NOMO-1 treated with DMSO at 0.1 percent for 48 hours (cell line): Measurements from ENCODE around the gene NFATC2.
A peak's percentile ranks its signal among the peaks of the same experiment; 100 is the strongest.
"Not testable (repeated sequence)": the region's sequence is repeated elsewhere in the genome, so short reads cannot be mapped to it uniquely, and the experiment has no call there.

ENCODE experiments used
- DNase-seq: peaks from one replicate; lab custom pipeline; 2025; ENCODE audit not compliant: unreplicated experiment; lab: John Stamatoyannopoulos, UW

Gene NFATC2

DNA sequence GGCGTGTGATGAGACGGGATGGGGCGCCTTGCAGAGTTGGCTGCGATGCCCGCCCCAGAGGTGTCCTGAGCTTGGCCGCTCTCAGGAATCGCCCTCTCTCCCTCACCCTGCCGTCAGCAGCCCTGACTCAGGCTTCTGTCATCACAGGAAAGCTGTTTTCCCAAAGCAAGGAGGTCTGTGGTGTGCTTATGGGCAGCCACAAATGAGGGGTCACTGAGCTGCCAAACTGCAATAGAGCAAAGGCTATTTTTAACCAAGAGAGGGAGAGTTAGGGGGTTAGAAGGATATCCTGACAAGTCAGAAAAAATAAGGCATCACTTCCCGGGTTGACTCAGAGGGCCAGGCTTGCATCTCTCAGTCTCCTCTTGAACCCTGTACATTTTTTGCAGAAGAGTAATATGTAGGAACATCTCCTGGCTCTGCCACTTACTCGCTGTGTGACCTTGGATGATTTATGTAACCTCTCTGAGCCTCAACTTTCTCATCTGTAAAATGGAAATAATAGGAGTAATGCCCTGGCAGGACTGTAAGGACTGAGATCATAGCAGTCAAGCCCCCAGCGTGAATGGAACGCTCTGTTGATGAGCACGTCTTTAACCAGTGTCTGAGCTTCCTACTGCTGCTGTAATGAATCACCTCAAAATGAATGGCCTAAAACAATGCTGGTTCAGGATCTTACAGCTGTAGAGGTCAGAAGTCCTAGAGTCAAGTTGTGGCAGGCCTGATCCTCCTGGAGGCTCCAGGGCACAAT is 181.9 kb downstream of the NFATC2 start:
- no peak for DNase-seq

- DNase-seq: no peak
Observed at GRCh38 chr20:51359947-51360346, 182.6 kb downstream of the NFATC2 start.

GRCh38 chr20:51359401-51359800 is 183.1 kb downstream of the NFATC2 start:
- DNase-seq: no peak

- DNase-seq: no peak
Observed at GRCh38 chr20:51358032-51358724, 184.3 kb downstream of the NFATC2 start.

DNA sequence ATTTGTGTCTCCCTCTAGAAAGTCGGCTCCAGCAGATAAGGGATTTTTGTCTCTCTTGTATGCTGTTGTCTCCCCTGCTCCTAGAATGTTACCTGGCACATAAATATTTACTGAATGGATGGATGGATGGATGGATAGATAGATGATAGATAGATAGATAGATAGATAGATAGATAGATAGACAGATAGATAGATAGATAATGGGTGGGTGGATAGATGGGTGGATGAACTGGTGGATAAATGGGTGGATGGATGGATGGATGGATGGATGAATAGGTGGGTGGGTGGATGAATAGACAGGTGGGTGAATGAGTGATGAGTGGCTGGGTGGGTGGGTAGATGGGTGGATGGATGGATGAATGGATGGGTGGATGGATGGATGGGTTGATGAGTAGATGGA is 185.0 kb downstream of the NFATC2 start:
- no peak for DNase-seq

- DNase-seq: no peak
Observed at GRCh38 chr20:51356871-51357270, 185.6 kb downstream of the NFATC2 start.

- DNase-seq: no peak
Observed at GRCh38 chr20:51354769-51355319, 187.7 kb downstream of the NFATC2 start.

DNA sequence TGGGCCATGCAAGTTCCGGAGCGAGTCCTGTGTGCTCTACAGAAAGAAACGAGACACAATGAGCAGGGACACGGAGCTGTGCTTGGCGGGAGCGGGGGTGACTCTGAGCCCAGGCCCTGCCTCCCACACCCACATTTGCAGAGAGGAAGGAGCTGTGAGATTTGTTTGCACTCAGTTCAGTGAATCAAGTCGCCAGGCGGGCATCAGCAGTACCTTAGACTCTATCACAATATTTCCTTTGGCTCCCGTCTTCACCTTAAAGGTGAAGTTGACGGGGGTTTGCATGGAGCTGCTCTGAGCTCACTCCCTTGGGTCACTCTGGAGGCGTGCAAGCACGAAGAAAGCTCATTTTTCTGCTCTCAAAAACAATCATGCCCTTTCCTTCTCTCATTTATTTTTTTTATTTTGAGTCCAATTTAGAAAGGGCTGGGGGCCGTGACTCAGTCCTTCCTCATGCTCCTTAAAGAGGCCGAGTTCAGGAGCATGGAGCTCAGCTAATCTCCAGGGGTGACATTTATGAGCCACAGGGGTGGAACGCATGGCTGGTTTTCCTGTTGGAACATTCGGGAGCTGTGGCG is 188.2 kb downstream of the NFATC2 start:
- no peak for DNase-seq

DNA sequence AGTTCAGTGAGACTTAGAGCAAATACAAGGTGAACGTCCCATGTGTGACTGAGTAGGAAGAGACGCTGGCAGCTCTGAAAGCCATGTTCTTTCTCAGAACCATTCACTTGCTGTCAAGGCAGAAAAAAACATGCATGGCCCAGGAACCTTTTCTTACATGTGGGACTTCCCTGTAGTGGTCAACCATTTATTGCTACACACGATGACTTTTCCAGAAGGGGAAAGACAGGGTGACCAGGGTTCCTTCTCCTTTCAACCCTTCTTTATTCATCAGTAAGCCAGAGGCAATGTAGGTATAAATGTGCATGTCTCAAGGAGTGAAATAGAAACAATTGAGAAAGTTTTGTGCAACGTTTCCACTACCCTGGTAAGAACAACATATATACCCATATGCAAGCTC is 189.0 kb downstream of the NFATC2 start:
- DNase-seq: no peak

- DNase-seq: no peak
Observed at GRCh38 chr20:51352791-51353190, 189.7 kb downstream of the NFATC2 start.

- DNase-seq: no peak
Observed at GRCh38 chr20:51350941-51351631, 191.4 kb downstream of the NFATC2 start.

DNA sequence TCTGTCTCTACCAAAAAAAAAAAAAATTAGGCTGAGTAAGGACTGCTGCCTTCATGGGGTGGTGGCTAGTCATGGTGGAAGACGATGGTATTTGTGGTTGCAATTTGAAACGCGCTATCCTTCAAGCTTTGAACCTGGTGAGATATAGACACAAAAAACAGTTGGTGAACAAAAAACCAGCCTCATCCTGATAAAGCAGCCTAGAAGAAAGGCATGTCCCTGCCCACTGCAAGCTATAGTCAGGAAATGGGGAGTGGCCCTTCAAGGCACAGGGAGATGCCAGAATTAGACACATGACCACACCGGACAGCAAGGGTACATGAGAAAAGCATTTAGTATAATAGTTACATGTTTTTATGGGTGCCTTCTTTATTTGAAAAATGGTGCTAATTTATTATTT is 193.6 kb downstream of the NFATC2 start:
- DNase-seq: no peak

DNA sequence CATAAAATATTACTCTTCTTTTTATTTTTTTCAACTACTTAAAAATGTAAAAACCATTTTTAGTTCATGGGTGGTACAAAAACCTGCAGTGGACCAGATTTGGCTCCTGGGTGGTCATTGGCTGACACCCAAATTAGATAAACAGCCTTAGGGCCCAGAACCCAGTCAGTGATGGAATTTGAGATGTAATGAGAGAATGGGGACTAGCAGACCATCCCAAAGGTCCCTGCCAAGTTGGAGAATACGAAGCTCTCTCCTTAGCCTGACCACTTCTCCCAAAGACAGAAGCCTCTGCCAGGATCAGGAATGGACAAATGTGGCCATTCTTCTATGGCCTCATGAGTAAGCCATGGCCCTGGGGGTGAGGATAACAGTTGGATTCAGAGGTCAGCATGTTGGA is 194.7 kb downstream of the NFATC2 start:
- DNase-seq: no peak

DNA sequence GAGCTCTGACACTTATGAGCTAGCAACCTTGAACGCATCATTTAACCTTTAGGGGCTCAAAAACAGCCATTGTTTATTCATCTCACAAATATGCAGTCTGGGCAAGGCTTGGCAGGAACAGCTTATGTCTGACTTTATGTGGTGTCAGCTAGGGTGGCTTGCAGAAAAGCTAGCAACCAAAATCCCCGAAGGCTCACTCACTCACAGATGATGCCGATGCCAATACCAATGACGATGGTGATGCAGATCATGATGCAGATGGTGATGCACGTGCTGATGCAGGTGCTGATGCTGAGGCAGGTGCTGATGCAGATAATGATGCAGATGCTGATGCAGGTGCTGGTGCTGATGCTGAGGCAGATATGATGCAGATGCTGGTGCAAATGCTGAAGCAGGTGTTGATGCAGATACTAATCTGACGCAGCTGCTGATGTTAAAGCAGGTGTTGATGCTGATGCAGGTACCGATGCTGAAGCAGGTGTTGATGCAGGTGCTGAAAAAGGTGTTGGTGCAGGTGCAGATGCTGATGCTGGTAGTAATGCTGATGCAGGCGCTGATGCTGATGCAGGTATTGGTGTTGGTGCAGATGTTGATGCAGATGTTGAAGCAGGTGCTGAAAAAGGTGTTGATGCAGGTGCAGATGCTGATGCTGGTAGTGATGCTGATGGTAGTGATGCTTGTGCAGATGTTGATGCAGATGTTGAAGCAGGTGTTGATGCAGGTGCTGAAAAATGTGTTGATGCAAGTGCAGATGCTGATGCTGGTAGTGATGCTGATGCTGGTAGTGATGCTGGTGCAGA is 195.6 kb downstream of the NFATC2 start:
- no peak for DNase-seq

GRCh38 chr20:51345601-51346101 is 196.9 kb downstream of the NFATC2 start:
- DNase-seq: peak; percentile 22

GRCh38 chr20:51343802-51344201 is 198.7 kb downstream of the NFATC2 start:
- DNase-seq: not testable (repeated sequence)

DNA sequence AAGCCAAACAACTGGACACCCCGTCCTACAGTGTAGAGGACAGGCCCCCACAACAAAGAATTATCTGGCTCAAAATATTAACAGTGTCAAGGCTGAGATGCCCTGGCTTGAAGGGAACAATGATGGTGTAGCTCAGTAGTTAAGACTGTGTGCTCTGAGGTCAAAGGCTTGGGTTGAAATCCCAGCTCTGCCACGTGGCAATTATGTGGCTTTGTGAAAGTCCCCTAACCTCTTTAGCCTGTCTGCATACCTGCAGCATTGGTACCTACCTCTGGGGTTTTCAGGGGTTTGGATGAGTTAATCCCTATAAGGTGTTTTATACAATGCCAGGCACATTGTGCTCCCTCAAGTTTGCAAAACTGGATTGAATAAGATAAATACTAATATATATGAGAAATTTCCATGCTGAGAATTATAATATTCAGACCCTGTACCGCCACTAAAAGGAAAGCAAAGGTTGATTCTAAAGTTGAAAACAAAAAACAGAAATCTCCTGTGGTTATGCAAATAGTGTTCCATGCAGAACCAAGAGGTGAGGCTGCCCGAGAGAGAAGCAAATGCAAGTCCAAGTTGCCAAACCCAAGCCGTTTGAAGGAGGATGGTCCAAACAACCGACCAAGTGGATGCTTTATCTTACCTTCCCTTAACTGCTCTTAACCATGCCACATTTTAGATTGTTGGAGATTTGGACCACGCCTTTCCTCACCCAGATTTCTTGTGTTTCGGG is 199.8 kb downstream of the NFATC2 start:
- DNase-seq: no peak

- no peak for DNase-seq
Observed at GRCh38 chr20:51341581-51341980, 200.9 kb downstream of the NFATC2 start.

- no peak for DNase-seq
Observed at GRCh38 chr20:51340451-51340840, 202.1 kb downstream of the NFATC2 start.
